H1 (cell line): ENCODE measurements around the gene SNAP29. TPM values are rescaled to one million over a fixed set of nuclear protein-coding genes. Genes with fewer than 3 reads are reported as not detected.

ENCODE experiments used
- CHD1 ChIP-seq: IDR thresholded peaks from 2 replicates; pipeline ENCODE4 v1.6.1; 2012; ENCODE audit warnings: low read depth, low read length, improper control_type of control experiment
- MAFK ChIP-seq: IDR thresholded peaks from 2 replicates; pipeline ENCODE4 v1.6.1; 2012; ENCODE audit warnings: low read depth, mild to moderate bottlenecking, improper control_type of control experiment, low read length
- SAP30 ChIP-seq: fragments of 300-600 bp; sonication (generic); IDR thresholded peaks from 2 replicates; pipeline ENCODE4 v1.7.1; 2012; ENCODE audit warnings: low read length, moderate library complexity, mild to moderate bottlenecking, inconsistent platforms; ENCODE audit not compliant: insufficient read depth, insufficient replicate concordance
- SRF ChIP-seq: IDR thresholded peaks from 2 replicates; pipeline ENCODE4 v1.6.1; 2011; ENCODE audit warnings: mild to moderate bottlenecking, low read depth, low read length, moderate library complexity
- polyA plus RNA-seq, 7 experiments: library from polyadenylated mRNA; depleted of rRNA in 3 of 7; stranded (reverse) in 5 of 7; unstranded in 2 of 7; fragments of >200 nt in 5 of 7; fragments of 200-250 nt in 2 of 7; gene quantifications; 1 replicate in 5 of 7; 2 replicates in 1 of 7; 4 replicates in 1 of 7; pipeline versions ENCODE4 v1.2.1 to v1.2.3, GENCODE V29; 2011 to 2013; ENCODE audit warnings: missing spikeins in 2 of 7, mixed read lengths in 2 of 7
- total RNA-seq: library from RNA; stranded (reverse); fragmentation: NEBNext Ultra II Directional; extraction: Animal tissue kit (Norgen Biotek cat#: 25700); gene quantifications from 2 replicates; pipeline ENCODE4 v1.2.1, GENCODE V29; 2021

Gene SNAP29
- total and polyA plus RNA-seq, 2 of the 8 experiments (the other 6 are each of a cell fraction or from before 2014, with no cell fraction given), result 11.8 to 15.0 TPM

DNA sequence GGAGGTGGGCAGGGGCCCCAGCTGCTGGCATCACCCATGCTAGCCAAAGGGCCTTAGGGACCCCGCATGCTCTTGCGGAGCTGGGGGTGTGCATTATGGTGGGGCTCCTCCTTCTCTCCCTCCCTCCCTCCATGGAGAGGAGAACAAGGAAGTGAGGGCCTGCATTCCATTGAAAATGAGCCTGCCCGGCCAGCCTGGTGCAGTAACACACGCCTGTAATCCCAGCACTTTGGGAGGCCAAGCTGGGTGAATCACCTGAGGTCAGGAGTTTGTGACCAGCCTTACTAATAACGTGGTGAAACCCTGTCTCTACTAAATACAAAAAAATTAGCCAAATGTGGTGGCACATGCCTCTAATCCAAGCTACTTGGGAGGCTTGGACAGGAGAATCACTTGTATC is 22.4 kb downstream of the SNAP29 start (continued):
- no peak for TF ChIP-seq SRF
- no peak for TF ChIP-seq SAP30
- TF ChIP-seq CHD1, result no peak
- TF ChIP-seq MAFK, result no peak
